ENCODE data around the gene ABCA7.

ABCA7 gene

DNA sequence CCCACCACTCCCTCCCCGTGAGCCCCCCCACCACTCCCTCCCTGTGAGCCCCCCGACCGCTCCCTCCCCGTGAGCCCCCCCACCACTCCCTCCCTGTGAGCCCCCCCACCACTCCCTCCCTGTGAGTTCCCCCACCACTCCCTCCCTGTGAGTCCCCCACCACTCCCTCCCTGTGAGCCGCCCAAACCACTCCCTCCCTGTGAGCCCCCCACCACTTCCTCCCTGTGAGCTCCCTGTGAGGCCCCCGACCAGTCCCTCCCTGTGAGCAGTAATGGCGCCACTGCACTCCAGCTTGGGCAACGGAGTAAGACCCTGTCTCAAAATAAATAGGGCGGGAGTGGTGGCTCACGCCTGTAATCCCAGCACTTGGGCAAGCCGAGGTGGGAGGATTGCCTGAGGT, 9.9 kb downstream of the ABCA7 start:
- H3K79me1 ChIP-seq (replicated peaks; ENCODE audit: low read length, poor library complexity, severe bottlenecking) = no peaks in the 10 kb centered on the region
- H3K9ac ChIP-seq (ENCODE audit: low read length) = no peak overlapping the region
- no peaks in the 10 kb centered on the region for H3K9me3 ChIP-seq (ENCODE audit: control insufficient read depth, low read length)
- no peak overlapping the region for H2BK12ac ChIP-seq (ENCODE audit: low read length in 2 of 2)
- no peak overlapping the region for H3K18ac ChIP-seq (ENCODE audit: low read depth in 1 of 2, low read length in 2 of 2)
- H2AFZ ChIP-seq (ENCODE audit: low read depth, low read length) = no peak overlapping the region
- 82% methylated on average over 7 of the region's 11 CpGs for WGBS
- H2BK120ac ChIP-seq (ENCODE audit: low read depth, low read length) = no peak overlapping the region
- H3K27me3 ChIP-seq (ENCODE audit: control insufficient read depth in 1 of 2, insufficient read depth in 1 of 2, low read length in 2 of 2) = no peaks in the 10 kb centered on the region
- no peak overlapping the region for H3K4ac ChIP-seq (ENCODE audit: low read depth in 1 of 2, low read length in 2 of 2)
- no peak overlapping the region for H3K4me2 ChIP-seq (ENCODE audit: low read length, poor library complexity, severe bottlenecking)
- no peak overlapping the region for H3K23ac ChIP-seq (ENCODE audit: low read length in 2 of 2)
- H3K4me3 ChIP-seq (ENCODE audit: insufficient read depth in 1 of 2, low read depth in 1 of 2, low read length in 2 of 2) = no peak overlapping the region
- peaks cover 0 to 61% of the 10 kb centered on the region in 2 experiments for H3K36me3 ChIP-seq (ENCODE audit: control insufficient read depth in 1 of 2, insufficient read depth in 2 of 2, low read depth in 1 of 2, low read length in 2 of 2)
- no peak overlapping the region for H2BK15ac ChIP-seq (ENCODE audit: low read depth, poor library complexity, severe bottlenecking)
- H2AK5ac ChIP-seq (ENCODE audit: low read length, severe bottlenecking) = no peak overlapping the region
- no peak overlapping the region for H3K27ac ChIP-seq (ENCODE audit: low read length, poor library complexity, severe bottlenecking)
- H4K8ac ChIP-seq (ENCODE audit: low read length) = no peak overlapping the region
- H2BK5ac ChIP-seq (ENCODE audit: low read depth, low read length, poor library complexity, severe bottlenecking) = no peak overlapping the region
- H3K14ac ChIP-seq (ENCODE audit: low read length in 2 of 2) = no peak overlapping the region
- no peak for DNase-seq
- peaks cover 2% of the 10 kb centered on the region for H3K4me1 ChIP-seq (ENCODE audit: control insufficient read depth, insufficient read depth, low read depth, low read length)
- no peak overlapping the region for H4K91ac ChIP-seq (ENCODE audit: low read length)

GRCh38 chr19:1050989-1051788, 11.3 kb downstream of the ABCA7 start:
- Histone ChIP-seq H3K27ac (ENCODE audit: low read length, poor library complexity, severe bottlenecking) (no peak overlapping the region), H3K14ac (ENCODE audit: low read length in 2 of 2) (no peak overlapping the region), H3K4me1 (ENCODE audit: control insufficient read depth, insufficient read depth, low read depth, low read length) (peaks cover 2% of the 10 kb centered on the region), H4K91ac (ENCODE audit: low read length) (peak overlapping the region; percentile 7), H3K18ac (ENCODE audit: low read depth in 1 of 2, low read length in 2 of 2) (no peak overlapping the region), H2AFZ (ENCODE audit: low read depth, low read length) (no peak overlapping the region), H3K9ac (ENCODE audit: low read length) (no peak overlapping the region), H3K79me1 (replicated peaks; ENCODE audit: low read length, poor library complexity, severe bottlenecking) (no peaks in the 10 kb centered on the region), H3K36me3 (ENCODE audit: control insufficient read depth in 1 of 2, insufficient read depth in 2 of 2, low read depth in 1 of 2, low read length in 2 of 2) (peaks cover 2 to 63% of the 10 kb centered on the region in 2 experiments), H2AK5ac (ENCODE audit: low read length, severe bottlenecking) (no peak overlapping the region), H3K9me3 (ENCODE audit: control insufficient read depth, low read length) (peaks cover 5% of the 10 kb centered on the region), H4K8ac (ENCODE audit: low read length) (no peak overlapping the region), H2BK15ac (ENCODE audit: low read depth, poor library complexity, severe bottlenecking) (no peak overlapping the region), H2BK5ac (ENCODE audit: low read depth, low read length, poor library complexity, severe bottlenecking) (no peak overlapping the region), H3K27me3 (ENCODE audit: control insufficient read depth in 1 of 2, insufficient read depth in 1 of 2, low read length in 2 of 2) (no peaks in the 10 kb centered on the region), H3K4me2 (ENCODE audit: low read length, poor library complexity, severe bottlenecking) (no peak overlapping the region), H3K4ac (ENCODE audit: low read depth in 1 of 2, low read length in 2 of 2) (no peak overlapping the region), H2BK120ac (ENCODE audit: low read depth, low read length) (no peak overlapping the region), H3K4me3 (ENCODE audit: insufficient read depth in 1 of 2, low read depth in 1 of 2, low read length in 2 of 2) (no peak overlapping the region), H3K23ac (ENCODE audit: low read length in 2 of 2) (no peak overlapping the region), H2BK12ac (ENCODE audit: low read length in 2 of 2) (no peak overlapping the region)
- DNase-seq = no peak
- 89% methylated on average over 31 of the region's 31 CpGs for WGBS

DNA sequence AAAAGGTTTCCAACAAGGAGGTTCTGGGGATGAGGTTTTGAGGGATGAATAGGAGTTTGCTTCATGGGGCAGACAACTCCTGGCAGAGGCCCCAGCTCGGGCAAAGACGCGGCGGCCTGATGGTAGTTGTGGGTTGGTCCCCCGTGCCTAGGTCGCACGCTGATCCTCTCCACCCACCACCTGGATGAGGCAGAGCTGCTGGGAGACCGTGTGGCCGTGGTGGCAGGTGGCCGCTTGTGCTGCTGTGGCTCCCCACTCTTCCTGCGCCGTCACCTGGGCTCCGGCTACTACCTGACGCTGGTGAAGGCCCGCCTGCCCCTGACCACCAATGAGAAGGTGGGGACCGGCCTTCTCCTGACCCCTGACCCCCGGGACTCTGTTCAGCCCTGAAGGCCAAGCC, 11.9 kb downstream of the ABCA7 start:
- peaks cover 11% of the 10 kb centered on the region for H3K9me3 ChIP-seq (ENCODE audit: control insufficient read depth, low read length)
- H3K18ac ChIP-seq (ENCODE audit: low read depth in 1 of 2, low read length in 2 of 2) = no peak overlapping the region
- H3K4me2 ChIP-seq (ENCODE audit: low read length, poor library complexity, severe bottlenecking) = no peak overlapping the region
- no peak overlapping the region for H3K9ac ChIP-seq (ENCODE audit: low read length)
- no peak overlapping the region for H4K91ac ChIP-seq (ENCODE audit: low read length)
- H3K27ac ChIP-seq (ENCODE audit: low read length, poor library complexity, severe bottlenecking) = no peak overlapping the region
- no peak overlapping the region for H2AFZ ChIP-seq (ENCODE audit: low read depth, low read length)
- no peak overlapping the region for H2BK15ac ChIP-seq (ENCODE audit: low read depth, poor library complexity, severe bottlenecking)
- no peaks in the 10 kb centered on the region for H3K79me1 ChIP-seq (replicated peaks; ENCODE audit: low read length, poor library complexity, severe bottlenecking)
- H3K14ac ChIP-seq (ENCODE audit: low read length in 2 of 2) = no peak overlapping the region
- H3K4ac ChIP-seq (ENCODE audit: low read depth in 1 of 2, low read length in 2 of 2) = no peak overlapping the region
- H2AK5ac ChIP-seq (ENCODE audit: low read length, severe bottlenecking) = no peak overlapping the region
- H3K4me3 ChIP-seq (ENCODE audit: insufficient read depth in 1 of 2, low read depth in 1 of 2, low read length in 2 of 2) = no peak overlapping the region
- H3K36me3 ChIP-seq (ENCODE audit: control insufficient read depth in 1 of 2, insufficient read depth in 2 of 2, low read depth in 1 of 2, low read length in 2 of 2) = peaks cover 8 to 63% of the 10 kb centered on the region in 2 experiments
- no peak overlapping the region for H2BK120ac ChIP-seq (ENCODE audit: low read depth, low read length)
- no peak overlapping the region for H2BK5ac ChIP-seq (ENCODE audit: low read depth, low read length, poor library complexity, severe bottlenecking)
- no peak overlapping the region for H2BK12ac ChIP-seq (ENCODE audit: low read length in 2 of 2)
- no peak overlapping the region for H4K8ac ChIP-seq (ENCODE audit: low read length)
- DNase-seq = no peak
- H3K23ac ChIP-seq (ENCODE audit: low read length in 2 of 2) = no peak overlapping the region
- H3K4me1 ChIP-seq (ENCODE audit: control insufficient read depth, insufficient read depth, low read depth, low read length) = peaks cover 2% of the 10 kb centered on the region
- no peaks in the 10 kb centered on the region for H3K27me3 ChIP-seq (ENCODE audit: control insufficient read depth in 1 of 2, insufficient read depth in 1 of 2, low read length in 2 of 2)
- 93% methylated on average over 17 of the region's 17 CpGs for WGBS

DNA sequence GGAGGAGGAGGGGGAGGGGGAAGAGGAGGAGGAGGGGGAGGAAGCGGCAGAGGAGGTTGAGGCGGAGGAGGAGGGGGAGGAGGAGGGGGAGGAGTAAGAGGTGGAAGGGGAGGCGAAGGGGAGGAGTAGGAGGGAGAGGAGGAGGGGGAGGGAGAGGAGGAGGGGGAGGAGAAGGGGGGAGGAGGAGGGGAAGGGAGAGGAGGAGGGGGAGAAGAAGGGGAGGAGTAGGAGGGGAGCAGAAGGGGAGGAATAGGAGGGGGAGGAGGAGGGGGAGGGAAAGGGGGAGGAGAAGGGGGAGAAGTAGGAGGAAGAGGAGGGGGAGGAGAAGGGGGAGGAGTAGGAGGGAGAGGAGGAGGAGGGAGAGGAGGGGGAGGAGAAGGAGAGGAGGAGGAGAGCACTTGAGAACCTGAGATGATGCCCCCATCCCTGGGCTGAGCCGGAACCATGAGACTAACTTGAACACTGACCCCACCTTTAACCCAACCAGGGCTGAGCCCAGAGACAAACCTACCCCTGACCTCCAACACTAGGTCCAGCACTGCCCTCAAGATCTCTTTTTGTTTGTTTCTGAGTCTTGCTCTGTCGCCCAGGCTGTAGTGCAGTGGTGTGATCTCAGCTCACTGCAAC, 12.6 kb downstream of the ABCA7 start:
- no peak overlapping the region for H2BK12ac ChIP-seq (ENCODE audit: low read length in 2 of 2)
- peaks cover 13 to 62% of the 10 kb centered on the region in 2 experiments for H3K36me3 ChIP-seq (ENCODE audit: control insufficient read depth in 1 of 2, insufficient read depth in 2 of 2, low read depth in 1 of 2, low read length in 2 of 2)
- no peak overlapping the region for H3K14ac ChIP-seq (ENCODE audit: low read length in 2 of 2)
- peaks cover under 1% of the 10 kb centered on the region for H3K4me1 ChIP-seq (ENCODE audit: control insufficient read depth, insufficient read depth, low read depth, low read length)
- DNase-seq = no peak
- H4K91ac ChIP-seq (ENCODE audit: low read length) = no peak overlapping the region
- peaks cover 18% of the 10 kb centered on the region for H3K9me3 ChIP-seq (ENCODE audit: control insufficient read depth, low read length)
- H2BK5ac ChIP-seq (ENCODE audit: low read depth, low read length, poor library complexity, severe bottlenecking) = no peak overlapping the region
- H2BK120ac ChIP-seq (ENCODE audit: low read depth, low read length) = no peak overlapping the region
- WGBS = 87% methylated on average over 4 of the region's 5 CpGs
- no peak overlapping the region for H3K4me3 ChIP-seq (ENCODE audit: insufficient read depth in 1 of 2, low read depth in 1 of 2, low read length in 2 of 2)
- H2AK5ac ChIP-seq (ENCODE audit: low read length, severe bottlenecking) = no peak overlapping the region
- H3K9ac ChIP-seq (ENCODE audit: low read length) = no peak overlapping the region
- no peak overlapping the region for H4K8ac ChIP-seq (ENCODE audit: low read length)
- H3K27ac ChIP-seq (ENCODE audit: low read length, poor library complexity, severe bottlenecking) = no peak overlapping the region
- no peak overlapping the region for H3K23ac ChIP-seq (ENCODE audit: low read length in 2 of 2)
- no peak overlapping the region for H3K4ac ChIP-seq (ENCODE audit: low read depth in 1 of 2, low read length in 2 of 2)
- no peaks in the 10 kb centered on the region for H3K79me1 ChIP-seq (replicated peaks; ENCODE audit: low read length, poor library complexity, severe bottlenecking)
- H2AFZ ChIP-seq (ENCODE audit: low read depth, low read length) = no peak overlapping the region
- H3K27me3 ChIP-seq (ENCODE audit: control insufficient read depth in 1 of 2, insufficient read depth in 1 of 2, low read length in 2 of 2) = no peaks in the 10 kb centered on the region
- no peak overlapping the region for H3K18ac ChIP-seq (ENCODE audit: low read depth in 1 of 2, low read length in 2 of 2)
- H3K4me2 ChIP-seq (ENCODE audit: low read length, poor library complexity, severe bottlenecking) = no peak overlapping the region
- H2BK15ac ChIP-seq (ENCODE audit: low read depth, poor library complexity, severe bottlenecking) = no peak overlapping the region

Measured in mesenchymal stem cell (in vitro differentiated cells and primary cell).